HG03025 (cell line): ENCODE data around the gene TLL1.

Experiments used
- ATAC-seq: cut with Tn5 transposase; IDR thresholded peaks from one replicate; pipeline ENCODE4 v1.9.1; 2021; ENCODE audit warnings: mild to moderate bottlenecking, moderate library complexity; ENCODE audit not compliant: unreplicated experiment, low FRiP score

TLL1 gene

GRCh38 chr4:165872461-165873297 lies at the start of gene TLL1:
Gene TLL1, plus strand, starts transcription at chr4:165873237. Its CDS starts 668 bp downstream, at chr4:165873905.
- ATAC-seq, result no peak

GRCh38 chr4:165826166-165826565 lies 46.9 kb upstream of the TLL1 start:
- no peak for ATAC-seq

GRCh38 chr4:165827018-165827417 lies 46.0 kb upstream of the TLL1 start:
- ATAC-seq, result no peak

GRCh38 chr4:165828928-165829327 lies 44.1 kb upstream of the TLL1 start:
- no peak for ATAC-seq

- ATAC-seq, result no peak
Observed at GRCh38 chr4:165834116-165834515, 38.9 kb upstream of the TLL1 start.

GRCh38 chr4:165838575-165838974 lies 34.5 kb upstream of the TLL1 start:
- ATAC-seq, result no peak

GRCh38 chr4:165839615-165840333 lies 33.3 kb upstream of the TLL1 start:
- ATAC-seq, result no peak

- no peak for ATAC-seq
Observed at GRCh38 chr4:165842684-165843083, 30.4 kb upstream of the TLL1 start.

- no peak for ATAC-seq
Observed at GRCh38 chr4:165844161-165844560, 28.9 kb upstream of the TLL1 start.

GRCh38 chr4:165851256-165851655 lies 21.8 kb upstream of the TLL1 start:
- ATAC-seq, result no peak

- no peak for ATAC-seq
Observed at GRCh38 chr4:165855191-165855590, 17.8 kb upstream of the TLL1 start.

GRCh38 chr4:165861363-165861762 lies 11.7 kb upstream of the TLL1 start:
- ATAC-seq, result no peak

GRCh38 chr4:165864271-165864670 lies 8.8 kb upstream of the TLL1 start:
- ATAC-seq, result no peak

GRCh38 chr4:165866019-165866650 lies 6.9 kb upstream of the TLL1 start:
- no peak for ATAC-seq

- ATAC-seq, result no peak
Observed at GRCh38 chr4:165867961-165868360, 5.1 kb upstream of the TLL1 start.

GRCh38 chr4:165873298-165874071 lies 448 bp downstream of the TLL1 start:
- ATAC-seq, result no peak

GRCh38 chr4:165874072-165874790 lies 1.2 kb downstream of the TLL1 start:
- no peak for ATAC-seq

GRCh38 chr4:165874791-165875371 lies 1.8 kb downstream of the TLL1 start:
- ATAC-seq, result no peak

GRCh38 chr4:165875446-165875845 lies 2.4 kb downstream of the TLL1 start:
- ATAC-seq, result no peak

- no peak for ATAC-seq
Observed at GRCh38 chr4:165877286-165877685, 4.2 kb downstream of the TLL1 start.
